HG02970 (cell line): ENCODE data around the gene METTL14.

Experiments
- ATAC-seq: cut with Tn5 transposase; IDR thresholded peaks from one replicate; pipeline ENCODE4 v1.9.1; 2021; ENCODE audit warnings: mild to moderate bottlenecking, moderate library complexity, moderate number of reproducible peaks; ENCODE audit not compliant: unreplicated experiment, low FRiP score

Gene METTL14

GRCh38 chr4:118756958-118757357, 71.8 kb downstream of the METTL14 start:
- ATAC-seq = no peak

GRCh38 chr4:118757761-118758251, 72.6 kb downstream of the METTL14 start:
- ATAC-seq = no peak

- no peak for ATAC-seq
Observed at GRCh38 chr4:118758293-118758692, 73.1 kb downstream of the METTL14 start.

GRCh38 chr4:118759481-118759880, 74.3 kb downstream of the METTL14 start:
- no peak for ATAC-seq

GRCh38 chr4:118760092-118760491, 74.9 kb downstream of the METTL14 start:
- peak; percentile 33 for ATAC-seq

- ATAC-seq = peak; percentile 88
Observed at GRCh38 chr4:118760493-118760892, 75.3 kb downstream of the METTL14 start.

GRCh38 chr4:118761397-118762016, 76.3 kb downstream of the METTL14 start:
- ATAC-seq = no peak

GRCh38 chr4:118762155-118762554, 77.0 kb downstream of the METTL14 start:
- ATAC-seq = no peak

GRCh38 chr4:118762730-118763477, 77.7 kb downstream of the METTL14 start:
- ATAC-seq = no peak
